ENCODE data around the gene CTXN2. TPM values are rescaled to one million over a fixed set of nuclear protein-coding genes. Genes with fewer than 3 reads are reported as not detected.

The CTXN2 gene
- polyA plus RNA-seq, 1 of the 3 experiments (the other 2 are of a cell fraction), result 0.02 TPM

DNA sequence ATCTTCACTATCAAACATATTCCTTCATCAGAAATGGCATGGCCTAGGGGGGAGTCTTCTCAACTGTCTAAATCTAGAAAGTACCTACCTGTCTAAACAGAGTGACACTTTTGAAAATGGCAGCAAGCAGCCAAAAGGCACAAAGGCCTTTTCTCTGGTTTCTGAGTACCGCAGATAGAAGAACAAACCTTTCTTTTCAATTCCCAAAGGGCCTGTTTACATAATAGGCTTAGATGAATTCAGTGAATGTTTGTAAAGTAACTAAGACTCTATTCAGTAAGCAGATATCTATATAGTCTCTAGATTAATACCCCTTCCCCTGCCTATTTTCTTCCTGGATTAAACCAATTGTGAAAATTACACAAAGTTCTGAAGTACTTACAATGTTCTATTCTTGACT lies 20.5 kb upstream of the CTXN2 start:
- Histone ChIP-seq H3K9me2 (no peaks in the 10 kb centered on the region), H3K4me1 (ENCODE audit: control insufficient read depth in 1 of 2, insufficient read depth in 2 of 2, low read depth in 1 of 2, low read length in 1 of 2) (no peaks in the 10 kb centered on the region; a peak in 2 of 4 replicates), H3F3A (replicated peaks; ENCODE audit: insufficient read depth) (no peaks in the 10 kb centered on the region), H3K4me2 (no peak overlapping the region), H3K27ac (ENCODE audit: low read depth in 2 of 2, low read length in 1 of 2) (no peak overlapping the region), H3K4me3 (ENCODE audit: low read depth in 2 of 2, low read length in 1 of 2) (no peak overlapping the region), H2AFZ (ENCODE audit: low read depth) (no peak overlapping the region), H3K9me3 (0 out of 2 replicates have a peak, but pooled peaks cover 3% of the 10 kb centered on the region), H3K27me3 (ENCODE audit: insufficient read depth) (no peaks in the 10 kb centered on the region), H3K9ac (no peak overlapping the region), H3K79me2 (ENCODE audit: insufficient read depth) (peaks cover 91% of the 10 kb centered on the region), H4K20me1 (ENCODE audit: insufficient read depth) (no peaks in the 10 kb centered on the region), H3K36me3 (replicated peaks in 1 of 2; ENCODE audit: control insufficient read depth in 1 of 2, insufficient read depth in 2 of 2, low read length in 1 of 2) (peaks cover 13 to 31% of the 10 kb centered on the region in 2 experiments)
- POLR2A ChIA-PET, result no interaction called here
- CTCF ChIA-PET, result no interaction called here
- TF ChIP-seq RXRA (IDR thresholded peaks at IDR 0.05; ENCODE audit: borderline replicate concordance, low read depth), result no peak
- no peak for TF ChIP-seq SMC3 (IDR thresholded peaks at IDR 0.05; ENCODE audit: low read depth, low read length)
- TF ChIP-seq USF2 (IDR thresholded peaks at IDR 0.05; ENCODE audit: borderline replicate concordance, low read depth, low read length), result no peak
- no peak for TF ChIP-seq FOXJ3 (CRISPR knock-in tag; IDR thresholded peaks at IDR 0.05)
- TF ChIP-seq RCOR1 (IDR thresholded peaks at IDR 0.05; ENCODE audit: low read length), result no peak
- TF ChIP-seq NRF1 (IDR thresholded peaks at IDR 0.05; ENCODE audit: low read depth, low read length), result no peak
- TF ChIP-seq, protein P1, sequence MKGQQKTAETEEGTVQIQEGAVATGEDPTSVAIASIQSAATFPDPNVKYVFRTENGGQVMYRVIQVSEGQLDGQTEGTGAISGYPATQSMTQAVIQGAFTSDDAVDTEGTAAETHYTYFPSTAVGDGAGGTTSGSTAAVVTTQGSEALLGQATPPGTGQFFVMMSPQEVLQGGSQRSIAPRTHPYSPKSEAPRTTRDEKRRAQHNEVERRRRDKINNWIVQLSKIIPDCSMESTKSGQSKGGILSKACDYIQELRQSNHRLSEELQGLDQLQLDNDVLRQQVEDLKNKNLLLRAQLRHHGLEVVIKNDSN (IDR thresholded peaks at IDR 0.05; ENCODE audit: borderline replicate concordance, low read depth), result no peak
- no peak for TF ChIP-seq TCF12 (IDR thresholded peaks at IDR 0.05)
- TF ChIP-seq MEF2A (IDR thresholded peaks at IDR 0.05; ENCODE audit: borderline replicate concordance, low read depth), result no peak
- TF ChIP-seq RAD21 (IDR thresholded peaks at IDR 0.05; ENCODE audit: low read length), result no peak
- no peak for TF ChIP-seq RFX5 (IDR thresholded peaks at IDR 0.05; ENCODE audit: low read length)
- no peak for TF ChIP-seq GABPA (IDR thresholded peaks at IDR 0.05; ENCODE audit: low read depth)
- no peak for TF ChIP-seq GATA2 (CRISPR knock-in tag; IDR thresholded peaks at IDR 0.05)
- TF ChIP-seq, protein P2, sequence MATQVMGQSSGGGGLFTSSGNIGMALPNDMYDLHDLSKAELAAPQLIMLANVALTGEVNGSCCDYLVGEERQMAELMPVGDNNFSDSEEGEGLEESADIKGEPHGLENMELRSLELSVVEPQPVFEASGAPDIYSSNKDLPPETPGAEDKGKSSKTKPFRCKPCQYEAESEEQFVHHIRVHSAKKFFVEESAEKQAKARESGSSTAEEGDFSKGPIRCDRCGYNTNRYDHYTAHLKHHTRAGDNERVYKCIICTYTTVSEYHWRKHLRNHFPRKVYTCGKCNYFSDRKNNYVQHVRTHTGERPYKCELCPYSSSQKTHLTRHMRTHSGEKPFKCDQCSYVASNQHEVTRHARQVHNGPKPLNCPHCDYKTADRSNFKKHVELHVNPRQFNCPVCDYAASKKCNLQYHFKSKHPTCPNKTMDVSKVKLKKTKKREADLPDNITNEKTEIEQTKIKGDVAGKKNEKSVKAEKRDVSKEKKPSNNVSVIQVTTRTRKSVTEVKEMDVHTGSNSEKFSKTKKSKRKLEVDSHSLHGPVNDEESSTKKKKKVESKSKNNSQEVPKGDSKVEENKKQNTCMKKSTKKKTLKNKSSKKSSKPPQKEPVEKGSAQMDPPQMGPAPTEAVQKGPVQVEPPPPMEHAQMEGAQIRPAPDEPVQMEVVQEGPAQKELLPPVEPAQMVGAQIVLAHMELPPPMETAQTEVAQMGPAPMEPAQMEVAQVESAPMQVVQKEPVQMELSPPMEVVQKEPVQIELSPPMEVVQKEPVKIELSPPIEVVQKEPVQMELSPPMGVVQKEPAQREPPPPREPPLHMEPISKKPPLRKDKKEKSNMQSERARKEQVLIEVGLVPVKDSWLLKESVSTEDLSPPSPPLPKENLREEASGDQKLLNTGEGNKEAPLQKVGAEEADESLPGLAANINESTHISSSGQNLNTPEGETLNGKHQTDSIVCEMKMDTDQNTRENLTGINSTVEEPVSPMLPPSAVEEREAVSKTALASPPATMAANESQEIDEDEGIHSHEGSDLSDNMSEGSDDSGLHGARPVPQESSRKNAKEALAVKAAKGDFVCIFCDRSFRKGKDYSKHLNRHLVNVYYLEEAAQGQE (IDR thresholded peaks at IDR 0.05; ENCODE audit: low read depth, low read length), result no peak
- TF ChIP-seq, protein P3, sequence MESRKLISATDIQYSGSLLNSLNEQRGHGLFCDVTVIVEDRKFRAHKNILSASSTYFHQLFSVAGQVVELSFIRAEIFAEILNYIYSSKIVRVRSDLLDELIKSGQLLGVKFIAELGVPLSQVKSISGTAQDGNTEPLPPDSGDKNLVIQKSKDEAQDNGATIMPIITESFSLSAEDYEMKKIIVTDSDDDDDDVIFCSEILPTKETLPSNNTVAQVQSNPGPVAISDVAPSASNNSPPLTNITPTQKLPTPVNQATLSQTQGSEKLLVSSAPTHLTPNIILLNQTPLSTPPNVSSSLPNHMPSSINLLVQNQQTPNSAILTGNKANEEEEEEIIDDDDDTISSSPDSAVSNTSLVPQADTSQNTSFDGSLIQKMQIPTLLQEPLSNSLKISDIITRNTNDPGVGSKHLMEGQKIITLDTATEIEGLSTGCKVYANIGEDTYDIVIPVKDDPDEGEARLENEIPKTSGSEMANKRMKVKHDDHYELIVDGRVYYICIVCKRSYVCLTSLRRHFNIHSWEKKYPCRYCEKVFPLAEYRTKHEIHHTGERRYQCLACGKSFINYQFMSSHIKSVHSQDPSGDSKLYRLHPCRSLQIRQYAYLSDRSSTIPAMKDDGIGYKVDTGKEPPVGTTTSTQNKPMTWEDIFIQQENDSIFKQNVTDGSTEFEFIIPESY (IDR thresholded peaks at IDR 0.05; ENCODE audit: borderline replicate concordance, low read depth), result no peak
- TF ChIP-seq ELF1 (IDR thresholded peaks at IDR 0.05), result no peak
- no peak for TF ChIP-seq TEAD4 (IDR thresholded peaks at IDR 0.05; ENCODE audit: borderline replicate concordance, insufficient read depth)
- no peak for DNase-seq
- WGBS (ENCODE audit: low lambda C conversion rate), result 100% methylated on average over 1 of the region's 1 CpG

All from SK-N-SH (cell line).